Left ventricle myocardium superior (tissue), 1 donor: ENCODE measurements around the gene NOC2L. TPM values are rescaled to one million over a fixed set of nuclear protein-coding genes. Genes with fewer than 3 reads are reported as not detected.

Source experiments
- ATAC-seq: fragments of 200-7000 bp; cut with Tn5 transposase; one replicate; pipeline ENCODE4 v1.9.1; 2020; ENCODE audit warnings: mild to moderate bottlenecking, moderate library complexity
- DNase-seq: peaks from one replicate; pipeline ENCODE4 v3.0.0-alpha.2; 2020
- intact Hi-C: fragments of 100-400 bp; cut with micrococcal nuclease; formaldehyde crosslinking; loops from one replicate; pipeline ENCODE4 v1.11.0; 2022
- total RNA-seq: library from RNA; stranded (reverse); fragmentation: NEBNext Ultra II Directional; extraction: Animal tissue kit (Norgen Biotek cat#: 25700); gene quantifications from one replicate; pipeline ENCODE4 v1.2.1, GENCODE V29; 2021
- donor health status: DM: no; HTN: yes; CAD: no; lungs with severe emphysema.

NOC2L gene
- total RNA-seq, 1 donor from 2014 or later = 46.8 TPM

DNA sequence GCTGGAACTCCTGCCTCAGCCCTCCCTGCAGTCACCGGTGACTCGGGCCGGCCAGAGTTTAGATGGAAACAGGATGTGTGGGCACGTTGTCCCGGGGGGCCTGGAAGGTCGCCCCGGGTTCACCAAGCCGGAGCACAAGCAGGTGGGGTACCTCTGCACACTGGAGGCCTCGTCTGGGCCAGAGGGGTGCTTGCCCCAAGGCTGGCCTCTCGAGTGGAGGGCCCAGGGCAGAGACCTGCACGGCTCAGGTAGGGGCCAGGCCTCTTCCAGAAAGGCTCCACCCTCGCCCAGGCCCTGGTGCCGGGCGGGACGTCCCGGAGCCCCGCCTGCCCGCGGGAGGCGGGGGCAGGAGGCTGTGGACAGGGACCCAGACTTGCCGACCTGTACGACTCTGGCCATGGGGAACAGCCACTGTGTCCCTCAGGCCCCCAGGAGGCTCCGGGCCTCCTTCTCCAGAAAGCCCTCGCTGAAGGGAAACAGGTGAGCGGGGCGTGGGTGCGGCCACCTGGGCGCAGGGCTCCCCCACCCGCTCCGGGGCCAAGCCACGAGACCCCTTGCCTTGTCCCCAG, 7.2 kb upstream of the NOC2L start, which contains the start of gene PLEKHN1:
Gene PLEKHN1 (plus strand): TSS at position 348 of the 569 bp plus-strand sequence. CDS start 50 bp downstream, at position 398.
- ATAC-seq = peak; percentile 32
- peak; percentile 30 for DNase-seq
- intact Hi-C loops = no loop called here

- DNase-seq (peak; percentile 37), ATAC-seq (no peak)
- intact Hi-C loops = no loop called here
These were observed 6.6 kb upstream of the NOC2L start for GRCh38 chr1:965526-966134.

DNA sequence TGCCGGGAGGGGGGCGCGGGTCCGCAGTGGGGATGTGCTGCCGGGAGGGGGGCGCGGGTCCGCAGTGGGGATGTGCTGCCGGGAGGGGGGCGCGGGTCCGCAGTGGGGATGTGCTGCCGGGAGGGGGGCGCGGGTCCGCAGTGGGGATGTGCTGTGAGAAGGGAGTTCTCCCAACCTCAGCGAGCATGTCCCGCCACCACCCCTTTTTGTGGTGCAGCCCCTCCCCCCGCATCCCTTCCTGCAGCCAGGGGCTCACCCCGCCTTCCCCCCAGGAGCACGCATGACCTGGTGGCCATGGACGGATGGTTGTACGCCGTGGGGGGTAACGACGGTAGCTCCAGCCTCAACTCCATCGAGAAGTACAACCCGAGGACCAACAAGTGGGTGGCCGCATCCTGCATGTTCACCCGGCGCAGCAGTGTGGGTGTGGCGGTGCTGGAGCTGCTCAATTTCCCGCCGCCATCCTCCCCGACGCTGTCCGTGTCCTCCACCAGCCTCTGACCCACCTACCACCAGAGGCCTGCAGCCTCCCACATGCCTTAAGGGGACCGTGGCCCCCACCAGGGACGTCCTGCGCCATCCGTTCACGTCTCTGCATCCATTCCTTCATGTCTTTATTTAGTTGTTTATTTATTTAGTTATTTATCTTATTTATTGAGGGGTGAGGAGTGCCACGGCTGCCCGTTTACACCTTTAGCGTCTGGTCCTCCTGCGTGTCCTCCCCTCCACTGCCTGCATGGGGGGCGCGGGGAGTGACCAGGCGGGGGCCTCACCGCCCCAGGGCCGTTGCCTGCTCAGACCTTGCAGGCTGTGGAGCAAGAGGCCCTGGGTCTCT, 5.9 kb upstream of the NOC2L start:
- ATAC-seq (no peak), DNase-seq (peak; percentile 31)
- intact Hi-C loops = no loop called here

GRCh38 chr1:963746-964525, 4.9 kb upstream of the NOC2L start:
- intact Hi-C loops = no loop called here
- DNase-seq (no peak), ATAC-seq (no peak)

DNA sequence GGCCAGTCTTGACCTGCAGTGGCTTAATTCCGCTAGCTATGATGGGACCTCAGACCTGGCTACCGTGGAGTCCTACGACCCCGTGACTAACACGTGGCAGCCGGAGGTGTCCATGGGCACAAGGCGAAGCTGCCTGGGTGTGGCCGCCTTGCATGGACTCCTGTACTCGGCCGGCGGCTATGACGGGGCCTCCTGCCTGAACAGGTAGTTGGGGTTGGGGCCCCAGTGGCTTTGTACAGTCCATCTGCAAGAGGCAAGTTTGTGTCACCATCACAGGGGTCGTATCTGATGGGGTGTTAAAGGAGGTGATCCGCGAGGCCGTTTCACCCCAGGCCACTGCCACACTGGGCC, 4.2 kb upstream of the NOC2L start:
- intact Hi-C loops = no loop called here
- no peak for ATAC-seq

GRCh38 chr1:962381-963300, 3.6 kb upstream of the NOC2L start:
- DNase-seq = no peak
- ATAC-seq = no peak
- intact Hi-C loops = no loop called here

More for the DNA sequence above, 4.2 kb upstream of the NOC2L start:
- DNase-seq = no peak

- no peak for ATAC-seq
- DNase-seq = no peak
- intact Hi-C loops = no loop called here
These were observed 2.1 kb upstream of the NOC2L start for GRCh38 chr1:961132-961669.

DNA sequence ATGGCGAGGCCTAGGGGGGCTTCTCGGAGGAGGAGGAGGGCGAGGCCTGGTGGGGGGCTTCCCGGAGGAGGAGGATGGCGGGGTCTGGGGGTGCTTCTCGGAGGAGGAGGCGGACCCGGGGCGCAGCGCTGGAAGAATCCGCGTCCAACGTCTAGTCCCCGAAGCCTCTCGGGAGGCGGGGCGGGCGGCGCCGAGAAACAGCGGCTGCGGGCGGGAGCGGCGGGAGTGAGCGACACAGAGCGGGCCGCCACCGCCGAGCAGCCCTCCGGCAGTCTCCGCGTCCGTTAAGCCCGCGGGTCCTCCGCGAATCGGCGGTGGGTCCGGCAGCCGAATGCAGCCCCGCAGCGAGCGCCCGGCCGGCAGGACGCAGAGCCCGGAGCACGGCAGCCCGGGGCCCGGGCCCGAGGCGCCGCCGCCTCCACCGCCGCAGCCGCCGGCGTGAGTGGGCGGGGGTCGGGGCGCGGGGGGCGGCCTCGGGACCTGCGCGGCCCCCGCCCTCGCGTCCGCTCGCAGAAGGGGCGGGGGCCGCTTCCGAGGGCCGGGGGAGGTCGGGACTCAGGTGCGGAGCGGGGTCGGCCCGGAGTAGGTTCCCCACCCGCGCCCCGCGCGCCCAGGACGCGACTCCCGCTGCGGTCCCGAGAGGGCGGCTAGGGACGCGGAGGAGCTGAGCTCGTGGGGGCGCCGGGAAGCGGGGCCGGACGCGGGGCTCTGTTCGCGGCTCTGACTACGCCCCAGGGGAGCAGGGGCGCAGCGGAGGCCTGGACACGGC, 1.5 kb upstream of the NOC2L start, which contains the start of gene KLHL17:
Gene KLHL17 (plus strand): TSS at position 222 of the 769 bp plus-strand sequence. CDS start 110 bp downstream, at position 332.
- ATAC-seq (peak; percentile 70), DNase-seq (peak; percentile 89)
- intact Hi-C loops = no loop called here

- intact Hi-C loops = no loop called here
- ATAC-seq = peak; percentile 15
These were observed 791 bp upstream of the NOC2L start for GRCh38 chr1:959731-960362.

GRCh38 chr1:956636-957035, 2.4 kb downstream of the NOC2L start:
- no peak for DNase-seq
- intact Hi-C loops = no loop called here
- no peak for ATAC-seq

More at GRCh38 chr1:959731-960362, 791 bp upstream of the NOC2L start:
- DNase-seq = no peak

DNA sequence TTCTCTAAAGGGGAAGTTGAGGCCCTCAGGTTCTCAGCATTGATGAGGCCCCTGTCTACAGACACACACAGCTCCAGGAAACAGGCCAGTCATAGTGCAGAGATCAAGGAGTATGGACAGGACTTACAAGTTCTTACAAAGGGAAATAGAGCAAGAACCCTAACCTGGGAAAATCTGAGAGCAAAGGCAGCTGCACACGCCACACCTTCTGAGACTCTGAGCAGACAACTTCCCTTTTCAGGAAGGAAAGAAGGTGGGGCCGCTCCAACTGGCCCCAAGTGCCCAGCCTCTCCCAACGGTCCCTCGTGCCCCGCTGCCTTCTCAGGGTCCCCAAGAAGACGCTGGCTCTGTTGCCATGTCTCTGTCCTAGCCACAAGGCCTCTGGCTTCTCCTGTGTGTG, 3.6 kb downstream of the NOC2L start:
- intact Hi-C loops = no loop called here
- ATAC-seq (no peak), DNase-seq (no peak)

DNA sequence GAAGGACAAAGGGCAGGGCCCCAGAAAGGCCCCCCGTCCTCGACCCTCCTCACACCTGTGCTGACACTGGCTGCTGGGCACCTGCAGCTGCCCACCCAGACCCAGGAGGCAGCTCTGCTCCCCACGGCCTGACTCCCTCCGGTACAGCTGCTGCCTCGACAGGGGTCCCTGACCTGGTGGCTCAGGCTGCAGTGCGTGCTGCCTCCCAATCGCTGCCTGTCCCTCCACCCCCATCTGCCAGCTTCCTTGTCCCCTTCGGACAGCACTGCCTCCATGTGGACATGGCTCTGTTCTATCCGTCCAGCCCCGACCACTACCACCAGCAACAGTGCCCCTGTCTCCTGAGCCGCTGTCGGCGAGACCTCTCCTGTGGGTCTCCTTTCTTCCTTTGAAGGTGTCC, 4.1 kb downstream of the NOC2L start:
- DNase-seq (no peak), ATAC-seq (no peak)
- intact Hi-C loops = no loop called here

- no peak for DNase-seq
These were observed 5.3 kb downstream of the NOC2L start for GRCh38 chr1:953524-954320.

DNA sequence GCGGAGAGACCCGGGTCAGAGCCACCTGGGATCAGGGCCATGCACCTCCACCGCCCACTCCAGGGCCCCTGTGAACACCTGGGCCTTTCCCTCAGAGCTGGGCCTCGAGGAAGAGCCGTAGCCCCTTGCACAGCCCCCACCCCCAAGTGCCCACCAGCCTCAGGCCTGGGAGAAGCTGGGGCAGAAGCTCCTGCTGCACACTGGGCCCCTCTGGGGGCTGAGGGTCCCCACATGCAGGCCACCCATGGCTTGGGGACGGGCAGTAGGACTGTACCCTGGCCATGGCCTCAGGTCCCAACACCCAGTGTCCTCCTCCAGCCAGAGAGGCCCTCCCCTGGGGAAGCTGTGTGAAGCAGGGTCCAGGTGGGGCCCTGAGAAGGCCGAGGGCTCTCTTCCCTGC, 6.5 kb downstream of the NOC2L start:
- intact Hi-C loops = no loop called here
- ATAC-seq = no peak

More at GRCh38 chr1:953524-954320, 5.3 kb downstream of the NOC2L start:
- intact Hi-C loops = no loop called here
- no peak for ATAC-seq

DNA sequence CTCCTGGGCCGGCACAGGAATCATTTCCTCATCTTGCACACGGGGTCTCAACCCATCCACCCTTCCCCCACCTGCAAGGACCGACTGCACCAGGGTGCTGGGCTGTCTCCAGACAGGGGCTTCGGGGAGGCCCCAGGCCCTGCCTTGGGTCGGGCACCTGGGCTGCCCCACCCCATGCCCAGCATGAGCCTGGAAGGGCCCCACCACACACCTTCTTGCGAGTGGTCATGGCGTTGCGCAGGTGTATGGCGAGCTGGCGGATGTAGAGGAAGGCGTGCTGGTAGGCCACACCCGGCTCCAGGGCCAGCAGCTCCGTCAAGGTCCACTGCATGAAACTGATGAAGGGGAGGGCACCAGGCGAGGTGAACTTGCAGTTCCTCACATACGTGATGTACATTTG, 6.9 kb downstream of the NOC2L start:
- ATAC-seq = no peak
- DNase-seq = no peak
- intact Hi-C loops = no loop called here

More for the DNA sequence above, 6.5 kb downstream of the NOC2L start:
- DNase-seq = no peak

DNA sequence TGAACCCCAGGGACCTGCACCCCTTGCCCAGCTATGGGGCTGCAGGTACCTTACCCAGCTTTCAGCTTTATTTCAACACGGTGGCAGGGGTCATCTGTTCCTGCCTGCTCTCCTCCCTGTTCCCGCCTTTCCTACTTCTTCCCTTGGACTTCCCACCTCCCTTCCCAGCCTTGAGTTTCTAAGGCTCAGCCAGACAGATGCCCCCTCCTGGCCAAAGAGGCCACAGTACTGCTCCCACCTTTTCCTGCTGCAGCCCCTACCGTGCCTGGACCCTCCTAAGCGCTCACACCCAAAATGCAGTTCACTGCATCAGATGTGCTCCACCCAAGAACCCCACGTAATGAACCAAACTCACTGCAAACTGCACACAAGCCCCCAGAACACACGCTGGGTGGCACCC, 7.7 kb downstream of the NOC2L start:
- intact Hi-C loops = no loop called here

More for the DNA sequence above, 7.7 kb downstream of the NOC2L start:
- no peak for ATAC-seq
- DNase-seq = no peak
